ENCODE data around the gene CAMK2D.

Gene CAMK2D

GRCh38 chr4:113641025-113641431 is 120.5 kb downstream of the CAMK2D start:
- Histone ChIP-seq H3K27me3 (replicated peaks; ENCODE audit: control insufficient read depth, insufficient read depth, low read length) (no peaks in the 10 kb centered on the region), H3K36me3 (ENCODE audit: control insufficient read depth, insufficient read depth, low read length) (no peaks in the 10 kb centered on the region), H3K4me3 (replicated peaks; ENCODE audit: low read depth, low read length) (no peak overlapping the region)
- TF ChIP-seq CTCF (IDR thresholded peaks at IDR 0.05; ENCODE audit: insufficient read depth, low read length, poor library complexity, severe bottlenecking): no peak
- DNase-seq (ENCODE audit: extremely low read depth, insufficient read length): peak; percentile 57

- TF ChIP-seq CTCF (IDR thresholded peaks at IDR 0.05; ENCODE audit: insufficient read depth, low read length, poor library complexity, severe bottlenecking): no peak
- Histone ChIP-seq H3K36me3 (ENCODE audit: control insufficient read depth, insufficient read depth, low read length) (no peaks in the 10 kb centered on the region), H3K4me3 (replicated peaks; ENCODE audit: low read depth, low read length) (no peak overlapping the region), H3K27me3 (replicated peaks; ENCODE audit: control insufficient read depth, insufficient read depth, low read length) (no peaks in the 10 kb centered on the region)
- no peak for DNase-seq (ENCODE audit: extremely low read depth, insufficient read length)
These were observed 122.2 kb downstream of the CAMK2D start for GRCh38 chr4:113639326-113639725.

GRCh38 chr4:113638562-113638832 is 123.0 kb downstream of the CAMK2D start:
- no peak for DNase-seq (ENCODE audit: extremely low read depth, insufficient read length)
- Histone ChIP-seq H3K36me3 (ENCODE audit: control insufficient read depth, insufficient read depth, low read length) (no peaks in the 10 kb centered on the region), H3K4me3 (replicated peaks; ENCODE audit: low read depth, low read length) (no peak overlapping the region), H3K27me3 (replicated peaks; ENCODE audit: control insufficient read depth, insufficient read depth, low read length) (no peaks in the 10 kb centered on the region)
- TF ChIP-seq CTCF (IDR thresholded peaks at IDR 0.05; ENCODE audit: insufficient read depth, low read length, poor library complexity, severe bottlenecking): no peak

- no peaks in the 10 kb centered on the region for H3K27me3 ChIP-seq (replicated peaks; ENCODE audit: control insufficient read depth, insufficient read depth, low read length)
- TF ChIP-seq CTCF (IDR thresholded peaks at IDR 0.05; ENCODE audit: insufficient read depth, low read length, poor library complexity, severe bottlenecking): no peak
- H3K36me3 ChIP-seq (ENCODE audit: control insufficient read depth, insufficient read depth, low read length): no peaks in the 10 kb centered on the region
- no peak for DNase-seq (ENCODE audit: extremely low read depth, insufficient read length)
- H3K4me3 ChIP-seq (replicated peaks; ENCODE audit: low read depth, low read length): no peak overlapping the region
These were observed 123.5 kb downstream of the CAMK2D start for GRCh38 chr4:113637823-113638561.

GRCh38 chr4:113637363-113637762 is 124.2 kb downstream of the CAMK2D start:
- H3K4me3 ChIP-seq (replicated peaks; ENCODE audit: low read depth, low read length): no peak overlapping the region
- no peak for DNase-seq (ENCODE audit: extremely low read depth, insufficient read length)
- TF ChIP-seq CTCF (IDR thresholded peaks at IDR 0.05; ENCODE audit: insufficient read depth, low read length, poor library complexity, severe bottlenecking): no peak
- no peaks in the 10 kb centered on the region for H3K36me3 ChIP-seq (ENCODE audit: control insufficient read depth, insufficient read depth, low read length)
- no peaks in the 10 kb centered on the region for H3K27me3 ChIP-seq (replicated peaks; ENCODE audit: control insufficient read depth, insufficient read depth, low read length)

- Histone ChIP-seq H3K36me3 (ENCODE audit: control insufficient read depth, insufficient read depth, low read length) (no peaks in the 10 kb centered on the region), H3K4me3 (replicated peaks; ENCODE audit: low read depth, low read length) (no peak overlapping the region), H3K27me3 (replicated peaks; ENCODE audit: control insufficient read depth, insufficient read depth, low read length) (no peaks in the 10 kb centered on the region)
- no peak for TF ChIP-seq CTCF (IDR thresholded peaks at IDR 0.05; ENCODE audit: insufficient read depth, low read length, poor library complexity, severe bottlenecking)
- DNase-seq (ENCODE audit: extremely low read depth, insufficient read length): no peak
These were observed 124.7 kb downstream of the CAMK2D start for GRCh38 chr4:113636877-113637276.

Measured in GM06990 (cell line).